ENCODE measurements around the gene UBB.

Gene UBB

DNA sequence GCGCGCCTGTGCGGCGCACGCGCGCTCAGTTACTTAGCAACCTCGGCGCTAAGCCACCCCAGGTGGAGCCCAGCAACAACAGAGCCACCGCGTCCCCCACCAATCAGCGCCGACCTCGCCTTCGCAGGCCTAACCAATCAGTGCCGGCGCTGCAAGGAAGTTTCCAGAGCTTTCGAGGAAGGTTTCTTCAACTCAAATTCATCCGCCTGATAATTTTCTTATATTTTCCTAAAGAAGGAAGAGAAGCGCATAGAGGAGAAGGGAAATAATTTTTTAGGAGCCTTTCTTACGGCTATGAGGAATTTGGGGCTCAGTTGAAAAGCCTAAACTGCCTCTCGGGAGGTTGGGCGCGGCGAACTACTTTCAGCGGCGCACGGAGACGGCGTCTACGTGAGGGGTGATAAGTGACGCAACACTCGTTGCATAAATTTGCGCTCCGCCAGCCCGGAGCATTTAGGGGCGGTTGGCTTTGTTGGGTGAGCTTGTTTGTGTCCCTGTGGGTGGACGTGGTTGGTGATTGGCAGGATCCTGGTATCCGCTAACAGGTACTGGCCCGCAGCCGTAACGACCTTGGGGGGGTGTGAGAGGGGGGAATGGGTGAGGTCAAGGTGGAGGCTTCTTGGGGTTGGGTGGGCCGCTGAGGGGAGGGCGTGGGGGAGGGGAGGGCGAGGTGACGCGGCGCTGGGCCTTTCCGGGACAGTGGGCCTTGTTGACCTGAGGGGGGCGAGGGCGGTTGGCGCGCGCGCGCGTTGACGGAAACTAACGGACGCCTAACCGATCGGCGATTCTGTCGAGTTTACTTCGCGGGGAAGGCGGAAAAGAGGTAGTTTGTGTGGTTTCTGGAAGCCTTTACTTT is at the start of gene UBB:
Gene UBB, plus strand, starts transcription at position 452 of the 856 bp plus-strand sequence. CDS start 817 bp downstream, outside the sequence.
- Histone ChIP-seq H3K4me3 (replicated peaks; ENCODE audit: low read depth, low read length) (peak within 1 kb of the TSS; percentile 77), H3K27me3 (replicated peaks; ENCODE audit: control insufficient read depth, insufficient read depth, low read length) (no peaks in the 10 kb centered on the region), H3K36me3 (ENCODE audit: control insufficient read depth, insufficient read depth, low read length) (peaks cover 9% of the 10 kb centered on the region)
- no peak for TF ChIP-seq CTCF (IDR thresholded peaks at IDR 0.05; ENCODE audit: insufficient read depth, low read length, poor library complexity, severe bottlenecking)
- peak; percentile 97 for DNase-seq (ENCODE audit: extremely low read depth, insufficient read length)

GRCh38 chr17:16338391-16338790 is 42.5 kb upstream of the UBB start:
- no peak for DNase-seq (ENCODE audit: extremely low read depth, insufficient read length)
- TF ChIP-seq CTCF (IDR thresholded peaks at IDR 0.05; ENCODE audit: insufficient read depth, low read length, poor library complexity, severe bottlenecking): no peak
- H3K27me3 ChIP-seq (replicated peaks; ENCODE audit: control insufficient read depth, insufficient read depth, low read length): no peaks in the 10 kb centered on the region
- H3K4me3 ChIP-seq (replicated peaks; ENCODE audit: low read depth, low read length): no peak overlapping the region
- peaks cover 3% of the 10 kb centered on the region for H3K36me3 ChIP-seq (ENCODE audit: control insufficient read depth, insufficient read depth, low read length)

DNA sequence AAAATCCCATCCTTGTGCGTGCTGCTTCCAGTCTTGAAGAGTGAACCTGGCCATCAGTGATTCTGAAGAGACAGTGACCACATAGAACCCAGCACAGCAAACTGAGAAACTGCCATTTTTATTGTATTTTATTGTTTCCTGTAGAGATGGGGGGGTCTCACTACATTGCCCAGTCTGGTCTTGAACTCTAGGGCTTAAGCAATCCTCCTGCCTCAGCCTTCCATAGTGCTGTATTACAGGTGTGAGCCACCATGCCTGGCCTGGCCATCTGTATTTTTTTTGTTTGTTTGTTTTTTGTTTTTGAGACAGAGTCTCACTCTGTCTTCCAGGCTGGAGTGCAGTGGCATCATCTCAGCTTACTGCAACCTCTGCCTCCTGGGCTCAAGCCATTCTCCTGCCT is 41.5 kb upstream of the UBB start:
- no peaks in the 10 kb centered on the region for H3K27me3 ChIP-seq (replicated peaks; ENCODE audit: control insufficient read depth, insufficient read depth, low read length)
- no peak overlapping the region for H3K4me3 ChIP-seq (replicated peaks; ENCODE audit: low read depth, low read length)
- H3K36me3 ChIP-seq (ENCODE audit: control insufficient read depth, insufficient read depth, low read length): peaks cover 3% of the 10 kb centered on the region
- TF ChIP-seq CTCF (IDR thresholded peaks at IDR 0.05; ENCODE audit: insufficient read depth, low read length, poor library complexity, severe bottlenecking): no peak
- DNase-seq (ENCODE audit: extremely low read depth, insufficient read length): no peak

DNA sequence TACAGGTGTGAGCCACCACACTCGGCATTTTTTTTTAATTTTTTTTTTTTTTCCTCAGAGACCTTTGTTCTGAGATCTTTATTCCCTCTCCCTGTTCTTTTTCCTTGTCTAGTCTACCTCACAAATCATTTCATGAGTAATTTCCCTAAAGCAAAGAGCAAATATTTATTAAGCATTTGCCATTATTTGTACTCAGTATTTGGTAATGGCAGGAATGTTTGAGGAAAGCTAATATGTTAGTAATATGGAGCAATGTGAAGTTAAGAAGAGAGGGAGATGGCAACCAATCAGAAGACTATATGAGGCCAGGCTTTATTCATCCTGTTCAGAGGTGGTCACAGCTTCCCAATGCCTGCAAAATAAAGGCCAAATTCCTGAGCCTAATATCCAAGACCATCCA is 40.9 kb upstream of the UBB start:
- no peak for DNase-seq (ENCODE audit: extremely low read depth, insufficient read length)
- Histone ChIP-seq H3K36me3 (ENCODE audit: control insufficient read depth, insufficient read depth, low read length) (peaks cover 3% of the 10 kb centered on the region), H3K27me3 (replicated peaks; ENCODE audit: control insufficient read depth, insufficient read depth, low read length) (no peaks in the 10 kb centered on the region), H3K4me3 (replicated peaks; ENCODE audit: low read depth, low read length) (no peak overlapping the region)
- TF ChIP-seq CTCF (IDR thresholded peaks at IDR 0.05; ENCODE audit: insufficient read depth, low read length, poor library complexity, severe bottlenecking): no peak

DNA sequence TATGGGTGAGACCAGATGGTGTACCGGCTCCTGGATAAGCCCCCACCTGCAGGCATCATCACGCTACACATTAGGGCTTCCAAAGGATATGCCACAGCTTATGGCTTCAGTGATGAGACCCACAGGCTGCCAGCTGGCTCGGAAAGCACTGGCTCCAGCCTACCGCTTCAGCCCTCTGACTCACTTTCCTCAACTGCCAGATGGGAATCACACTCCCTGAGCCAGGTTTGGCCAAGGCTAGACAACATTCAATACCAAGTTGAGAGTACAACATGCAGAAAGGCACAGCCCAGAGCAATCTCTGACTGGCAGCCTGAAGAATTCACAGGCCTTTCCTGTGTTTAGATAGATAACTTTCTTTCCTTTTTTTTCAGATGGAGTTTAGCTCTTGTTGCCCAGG is 37.9 kb upstream of the UBB start:
- no peak for TF ChIP-seq CTCF (IDR thresholded peaks at IDR 0.05; ENCODE audit: insufficient read depth, low read length, poor library complexity, severe bottlenecking)
- Histone ChIP-seq H3K36me3 (ENCODE audit: control insufficient read depth, insufficient read depth, low read length) (peaks cover 3% of the 10 kb centered on the region), H3K27me3 (replicated peaks; ENCODE audit: control insufficient read depth, insufficient read depth, low read length) (no peaks in the 10 kb centered on the region), H3K4me3 (replicated peaks; ENCODE audit: low read depth, low read length) (no peak overlapping the region)
- DNase-seq (ENCODE audit: extremely low read depth, insufficient read length): no peak

All from GM06990 (cell line).